HG02763 (cell line): ENCODE data around the gene CALN1.
"Not testable (repeated sequence)": the region's sequence is repeated elsewhere in the genome, so short reads cannot be mapped to it uniquely, and the experiment has no call there.

Experiments used
- ATAC-seq: cut with Tn5 transposase; IDR thresholded peaks from one replicate; pipeline ENCODE4 v1.9.1; 2021; ENCODE audit warnings: mild to moderate bottlenecking, moderate library complexity; ENCODE audit not compliant: unreplicated experiment

The CALN1 gene

GRCh38 chr7:71996141-71996540 is 416.0 kb downstream of the CALN1 start:
- no peak for ATAC-seq

GRCh38 chr7:71995111-71995510 is 417.0 kb downstream of the CALN1 start:
- ATAC-seq, result no peak

- no peak for ATAC-seq
Observed at GRCh38 chr7:71991586-71991985, 420.6 kb downstream of the CALN1 start.

DNA sequence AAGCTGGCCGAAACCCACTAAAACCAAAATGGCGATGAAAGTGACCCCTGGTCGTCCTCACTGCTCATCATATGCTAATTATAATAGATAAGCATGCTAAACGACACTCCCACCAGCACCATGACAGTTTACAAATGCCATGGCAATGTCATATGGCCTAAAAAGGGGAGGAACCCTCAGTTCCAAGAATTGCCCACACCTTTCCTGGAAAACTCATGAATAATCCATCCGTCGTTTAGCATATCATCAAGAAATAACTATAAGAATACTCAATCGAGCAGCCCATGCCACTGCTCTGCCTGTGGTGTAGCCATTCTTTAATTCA is 422.0 kb downstream of the CALN1 start:
- no peak for ATAC-seq

DNA sequence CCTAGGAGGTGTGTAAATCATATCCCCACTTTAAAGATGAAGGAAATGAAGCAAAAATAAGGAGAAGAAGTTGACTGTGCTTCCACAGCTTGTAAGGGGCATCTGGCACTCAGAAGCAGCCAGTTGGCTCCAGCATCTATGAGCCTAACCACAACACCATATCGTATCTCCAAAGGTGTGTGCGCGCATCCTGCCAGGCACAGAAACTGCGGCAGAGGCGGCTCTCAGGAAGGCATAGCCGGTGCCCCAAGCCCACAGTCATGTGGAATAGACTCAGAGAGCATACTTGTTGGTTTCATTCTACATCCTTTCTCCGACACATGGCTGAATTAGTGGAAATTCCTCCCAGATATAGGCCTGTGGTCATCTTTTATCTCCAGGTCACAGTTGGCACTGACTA is 423.9 kb downstream of the CALN1 start:
- ATAC-seq, result no peak

GRCh38 chr7:71987200-71987767 is 424.9 kb downstream of the CALN1 start:
- no peak for ATAC-seq

DNA sequence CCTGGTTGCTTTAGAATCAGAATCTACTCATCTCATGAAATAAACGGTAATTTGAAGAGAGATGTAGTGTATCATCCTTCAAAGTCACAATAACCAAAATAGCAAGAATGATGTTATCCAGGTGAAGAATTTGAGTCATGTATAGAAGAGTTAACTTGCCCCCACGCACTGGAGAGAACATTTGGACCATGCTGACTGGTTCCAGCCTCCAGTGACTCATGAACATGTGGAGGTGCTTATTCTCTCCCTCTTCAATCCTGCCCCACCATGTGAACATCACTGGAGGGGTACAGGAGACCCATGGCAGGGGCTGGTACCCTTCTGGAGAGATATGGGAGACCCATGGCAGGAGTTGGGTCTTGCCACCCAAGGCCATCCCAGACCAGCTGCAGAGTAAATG is 427.8 kb downstream of the CALN1 start:
- ATAC-seq, result no peak

- ATAC-seq, result no peak
Observed at GRCh38 chr7:71982851-71983250, 429.3 kb downstream of the CALN1 start.

- no peak for ATAC-seq
Observed at GRCh38 chr7:71976645-71977044, 435.5 kb downstream of the CALN1 start.

DNA sequence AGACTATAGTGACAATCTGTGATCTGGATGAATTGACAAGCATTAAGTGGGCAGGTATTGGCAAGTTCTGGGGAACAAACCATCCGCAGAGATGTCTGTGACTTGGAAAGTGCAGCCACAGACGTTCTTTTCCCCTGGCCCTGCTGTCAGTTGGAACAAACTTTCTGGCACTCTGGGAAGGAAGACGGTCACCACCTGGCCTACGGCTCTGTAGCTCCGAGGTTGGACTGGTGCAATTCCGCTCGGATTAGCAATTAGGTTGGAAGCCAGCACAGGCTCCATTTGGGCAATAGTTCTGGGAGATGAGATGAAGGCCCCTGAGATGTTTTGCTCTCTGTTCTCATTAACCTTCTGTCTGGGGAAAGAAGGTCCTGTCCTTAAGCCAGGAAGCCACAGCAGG is 437.5 kb downstream of the CALN1 start:
- ATAC-seq, result no peak

DNA sequence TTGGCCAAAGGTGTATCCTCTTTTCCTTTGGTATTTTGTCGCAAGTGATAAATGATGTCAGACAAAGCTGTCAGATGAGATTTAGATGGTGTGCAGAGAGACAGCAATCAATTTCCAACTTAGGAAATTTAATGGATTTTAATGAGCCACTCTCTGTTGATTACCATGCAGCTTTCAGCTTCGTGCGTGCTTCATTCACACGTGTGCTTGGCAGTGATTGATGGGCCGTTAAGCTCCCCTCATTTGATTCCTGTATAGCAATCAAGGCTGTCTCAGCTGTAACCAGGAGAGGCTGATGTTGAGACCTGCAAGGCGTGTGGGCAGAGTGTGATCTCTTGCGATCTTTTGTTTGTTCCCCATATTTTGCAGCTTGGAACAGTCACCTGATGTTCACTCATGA is 439.6 kb downstream of the CALN1 start:
- no peak for ATAC-seq

DNA sequence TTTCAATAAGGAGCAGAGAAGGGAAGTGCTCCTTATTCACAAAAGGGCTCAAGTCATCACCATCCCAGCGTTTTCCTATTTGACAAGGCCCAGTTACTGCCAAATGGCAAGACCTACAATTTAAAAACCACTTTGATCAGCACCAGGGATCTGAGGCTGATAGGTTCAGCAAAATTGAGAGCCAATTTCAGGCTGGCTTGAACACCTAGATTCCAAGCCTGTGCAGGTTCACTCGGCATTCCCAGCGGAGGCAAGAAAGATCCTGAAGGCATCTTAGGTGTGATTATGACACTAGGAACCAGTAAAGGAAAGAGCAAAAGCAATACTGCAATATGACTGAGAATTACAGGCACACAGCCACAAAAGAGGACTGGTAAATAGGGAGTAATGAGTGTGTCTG is 441.4 kb downstream of the CALN1 start:
- no peak for ATAC-seq

- no peak for ATAC-seq
Observed at GRCh38 chr7:71962636-71963035, 449.5 kb downstream of the CALN1 start.

GRCh38 chr7:71961283-71961682 is 450.9 kb downstream of the CALN1 start:
- no peak for ATAC-seq

DNA sequence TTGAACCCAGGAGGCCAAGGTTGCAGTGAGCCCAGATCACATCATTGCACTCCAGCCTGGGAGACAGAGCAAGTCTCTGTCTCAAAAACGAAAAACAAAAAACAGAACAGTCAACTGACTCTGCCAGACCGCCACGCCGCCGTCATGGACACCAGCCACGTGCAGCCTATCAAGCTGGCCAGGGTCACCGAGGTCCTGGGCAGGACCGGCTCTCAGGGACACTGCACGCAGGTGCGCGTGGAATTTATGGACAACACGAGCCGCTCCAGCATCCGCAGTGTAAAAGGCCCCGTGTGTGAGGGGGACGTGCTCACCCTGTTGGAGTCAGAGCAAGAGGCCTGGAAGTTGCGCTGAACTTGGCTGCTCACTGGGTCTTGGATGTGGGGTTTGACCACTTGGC is 470.0 kb downstream of the CALN1 start:
- ATAC-seq, result no peak

DNA sequence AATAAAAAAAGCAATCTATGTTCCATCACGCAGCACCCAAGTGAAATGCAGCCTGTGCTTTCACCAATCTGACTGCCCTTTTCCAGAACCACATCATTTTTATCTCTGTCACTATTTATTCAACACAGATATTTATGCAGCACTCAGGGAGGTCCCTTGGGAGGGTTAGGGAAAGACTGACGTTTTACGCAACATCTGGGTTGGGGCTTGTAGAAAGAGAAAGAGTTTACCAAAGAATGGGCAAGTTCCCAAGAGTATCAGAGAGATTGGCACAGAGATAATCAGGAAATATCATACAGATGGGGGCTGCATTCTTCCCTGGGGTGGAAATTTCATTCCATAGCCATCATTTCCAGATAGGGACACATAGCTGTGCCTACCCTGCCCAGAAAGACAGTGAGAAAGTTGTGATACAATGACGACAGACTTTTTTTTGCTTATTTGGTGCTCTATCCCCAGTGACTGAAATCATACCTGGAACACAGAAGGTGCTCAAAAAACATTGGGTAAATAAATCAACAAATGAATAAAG is 474.2 kb downstream of the CALN1 start:
- ATAC-seq, result no peak

DNA sequence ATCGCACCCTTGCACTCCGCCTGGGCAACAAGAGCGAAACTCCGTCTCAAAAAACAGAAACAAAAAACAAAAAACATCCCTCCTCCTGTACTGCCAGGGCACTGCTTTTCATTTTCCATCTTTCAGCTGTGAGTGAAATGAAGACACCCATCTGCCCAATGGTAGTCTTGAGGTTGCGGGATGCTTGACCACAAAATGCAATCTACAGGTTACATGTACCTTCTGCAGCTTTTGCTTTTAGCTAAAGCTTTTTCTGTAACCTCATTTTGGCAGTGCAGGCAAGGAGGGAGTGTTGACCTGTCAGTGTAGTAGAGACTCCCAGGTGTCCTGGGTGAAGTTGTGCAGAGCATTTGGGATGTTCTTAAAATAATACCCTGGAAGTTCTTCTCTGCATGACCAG is 476.5 kb downstream of the CALN1 start:
- ATAC-seq, result no peak

GRCh38 chr7:71933426-71933825 is 478.7 kb downstream of the CALN1 start:
- no peak for ATAC-seq

DNA sequence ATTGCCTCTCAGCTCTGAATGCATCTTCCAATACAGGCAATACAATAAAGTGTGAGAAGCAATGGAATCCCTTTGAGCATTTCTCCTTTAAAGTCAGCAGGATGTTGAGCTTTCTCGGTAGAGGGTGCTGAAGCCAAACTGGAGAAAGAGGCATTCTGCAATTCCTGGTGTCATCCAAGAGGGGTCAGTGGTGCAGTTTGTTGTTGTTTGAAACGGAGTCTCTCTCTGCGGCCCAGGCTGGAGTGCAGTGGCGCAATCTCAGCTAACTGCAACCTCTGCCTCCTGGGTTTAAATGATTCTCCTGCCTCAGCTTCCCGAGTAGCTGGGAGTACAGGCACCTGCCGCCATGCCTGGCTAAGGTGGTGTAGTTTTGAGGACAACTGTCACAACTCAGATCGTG is 486.5 kb downstream of the CALN1 start:
- no peak for ATAC-seq

GRCh38 chr7:71914204-71914603 is 497.9 kb downstream of the CALN1 start:
- not testable (repeated sequence) for ATAC-seq

GRCh38 chr7:71912476-71912875 is 499.7 kb downstream of the CALN1 start:
- ATAC-seq, result no peak

- ATAC-seq, result no peak
Observed at GRCh38 chr7:71911051-71911450, 501.1 kb downstream of the CALN1 start.

- ATAC-seq, result no peak
Observed at GRCh38 chr7:71905821-71906220, 506.3 kb downstream of the CALN1 start.
